Stimulated activated CD4-positive, alpha-beta T cell treated with anti-CD3 and anti-CD28 coated beads, Interleukin-4, amount 100 ng/mL, for 1 hour (primary cell): ENCODE data around the gene ATP6V1F.

Experiments used
- DNase-seq: peaks from one replicate; pipeline ENCODE4 v3.0.0-alpha.2; 2020

ATP6V1F gene

GRCh38 chr7:128835790-128836641 lies 26.6 kb upstream of the ATP6V1F start:
- DNase-seq = no peak

GRCh38 chr7:128836729-128837348 lies 25.8 kb upstream of the ATP6V1F start:
- no peak for DNase-seq

DNA sequence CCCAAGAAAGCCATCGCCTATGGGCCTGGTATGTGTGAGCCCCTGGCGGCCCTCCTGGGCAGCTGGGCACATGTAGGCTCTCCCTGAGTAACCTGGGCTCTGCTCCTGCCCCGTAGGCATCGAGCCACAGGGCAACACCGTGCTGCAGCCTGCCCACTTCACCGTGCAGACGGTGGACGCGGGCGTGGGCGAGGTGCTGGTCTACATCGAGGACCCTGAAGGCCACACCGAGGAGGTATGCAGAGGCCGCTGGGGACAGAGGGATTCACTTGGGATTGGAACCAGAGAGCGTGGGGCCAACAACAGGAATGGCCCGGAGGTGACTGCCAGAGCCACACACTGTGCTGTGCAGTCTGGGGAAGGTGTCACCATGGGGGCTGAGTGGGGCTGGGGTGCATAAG lies 25.1 kb upstream of the ATP6V1F start:
- DNase-seq = no peak

GRCh38 chr7:128838109-128838779 lies 24.4 kb upstream of the ATP6V1F start:
- no peak for DNase-seq

GRCh38 chr7:128838981-128839731 lies 23.5 kb upstream of the ATP6V1F start:
- no peak for DNase-seq

- DNase-seq = no peak
These were observed 22.9 kb upstream of the ATP6V1F start for GRCh38 chr7:128839751-128840177.

GRCh38 chr7:128840326-128841170 lies 22.1 kb upstream of the ATP6V1F start:
- no peak for DNase-seq

GRCh38 chr7:128841171-128841690 lies 21.4 kb upstream of the ATP6V1F start:
- no peak for DNase-seq

DNA sequence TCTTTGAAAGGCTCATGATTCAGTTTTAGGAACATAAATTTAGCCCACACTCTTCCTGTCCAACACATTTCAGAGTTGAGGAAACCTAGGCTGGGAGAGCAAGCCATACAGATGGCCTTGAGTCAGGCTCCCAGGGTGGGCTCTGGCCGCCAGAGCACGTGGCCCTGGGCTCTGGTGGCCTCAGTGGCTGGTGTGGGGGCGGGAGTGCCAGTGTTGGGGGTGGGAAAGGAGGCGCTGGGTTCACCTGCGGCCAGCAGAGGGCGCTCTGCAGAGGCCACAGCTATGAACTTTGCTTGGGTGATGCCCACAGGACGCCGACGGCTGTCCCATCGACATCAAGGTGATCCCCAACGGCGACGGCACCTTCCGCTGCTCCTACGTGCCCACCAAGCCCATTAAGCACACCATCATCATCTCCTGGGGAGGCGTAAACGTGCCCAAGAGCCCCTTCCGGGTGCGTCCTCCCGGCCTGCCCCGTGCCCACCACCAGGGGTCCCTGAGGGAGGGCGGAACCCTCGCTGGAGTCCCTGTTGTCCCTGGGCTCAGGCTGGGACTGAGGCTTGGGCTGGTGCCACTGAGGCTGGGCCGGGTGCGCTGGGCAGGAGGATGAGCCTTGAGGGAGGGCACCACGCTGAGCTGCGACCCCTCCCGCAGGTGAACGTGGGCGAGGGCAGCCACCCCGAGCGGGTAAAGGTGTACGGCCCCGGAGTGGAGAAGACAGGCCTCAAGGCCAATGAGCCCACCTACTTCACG lies 20.6 kb upstream of the ATP6V1F start:
- peak; percentile 62 for DNase-seq

DNA sequence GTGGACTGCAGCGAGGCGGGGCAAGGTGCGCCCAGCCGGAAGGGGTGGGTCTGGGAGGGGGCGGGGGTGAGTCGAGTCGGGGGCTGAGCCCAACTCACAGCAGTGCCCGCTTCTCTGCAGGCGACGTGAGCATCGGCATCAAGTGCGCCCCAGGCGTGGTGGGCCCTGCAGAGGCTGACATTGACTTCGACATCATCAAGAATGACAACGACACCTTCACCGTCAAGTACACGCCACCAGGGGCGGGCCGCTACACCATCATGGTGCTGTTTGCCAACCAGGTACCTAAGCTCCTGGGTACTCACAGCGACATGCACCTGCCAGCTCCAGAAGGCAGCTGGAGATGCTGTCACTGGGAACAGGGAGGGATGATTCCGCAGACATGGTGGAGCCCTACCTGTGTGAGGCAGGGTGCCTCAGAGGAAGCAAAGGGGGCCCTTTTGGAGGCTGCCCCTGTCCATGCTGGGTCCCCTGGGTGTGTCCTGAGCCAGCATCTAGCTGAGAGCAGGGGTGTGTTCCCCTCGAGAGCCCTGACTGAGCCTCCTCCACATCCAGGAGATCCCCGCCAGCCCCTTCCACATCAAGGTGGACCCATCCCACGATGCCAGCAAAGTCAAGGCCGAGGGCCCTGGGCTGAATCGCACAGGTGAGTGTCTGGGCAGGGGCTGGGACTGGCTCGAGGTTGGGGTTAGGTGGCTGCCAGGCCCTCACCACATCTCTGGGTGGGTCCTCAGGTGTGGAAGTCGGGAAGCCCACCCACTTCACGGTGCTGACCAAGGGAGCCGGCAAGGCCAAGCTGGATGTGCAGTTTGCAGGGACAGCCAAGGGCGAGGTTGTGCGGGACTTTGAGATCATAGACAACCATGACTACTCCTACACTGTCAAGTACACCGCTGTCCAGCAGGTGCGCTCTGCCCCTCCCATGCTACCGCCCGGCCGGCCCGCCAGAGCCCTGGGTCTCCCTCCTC lies 19.7 kb upstream of the ATP6V1F start:
- DNase-seq = no peak

- no peak for DNase-seq
These were observed 18.6 kb upstream of the ATP6V1F start for GRCh38 chr7:128843938-128844621.

GRCh38 chr7:128844777-128845311 lies 17.8 kb upstream of the ATP6V1F start:
- DNase-seq = no peak

DNA sequence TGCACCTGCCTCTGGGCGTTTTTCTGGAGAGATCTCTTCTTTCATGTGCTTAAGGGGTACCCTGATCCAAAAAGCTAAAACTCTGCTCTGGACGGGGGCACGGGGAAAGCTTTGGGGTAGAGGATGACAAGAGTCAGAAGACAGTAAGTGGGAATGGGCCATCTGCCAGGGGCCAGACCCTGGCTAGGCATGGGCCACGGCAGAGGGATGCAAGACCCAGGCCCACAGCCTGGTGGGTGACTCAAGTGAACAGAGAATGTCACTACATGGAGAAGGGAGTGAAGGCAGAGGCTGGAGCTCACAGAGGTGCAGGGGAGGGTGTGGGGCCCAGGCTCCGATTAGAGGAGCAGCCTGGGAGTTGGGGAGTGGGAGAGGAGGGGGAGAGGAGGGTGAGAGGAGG lies 17.2 kb upstream of the ATP6V1F start:
- no peak for DNase-seq

DNA sequence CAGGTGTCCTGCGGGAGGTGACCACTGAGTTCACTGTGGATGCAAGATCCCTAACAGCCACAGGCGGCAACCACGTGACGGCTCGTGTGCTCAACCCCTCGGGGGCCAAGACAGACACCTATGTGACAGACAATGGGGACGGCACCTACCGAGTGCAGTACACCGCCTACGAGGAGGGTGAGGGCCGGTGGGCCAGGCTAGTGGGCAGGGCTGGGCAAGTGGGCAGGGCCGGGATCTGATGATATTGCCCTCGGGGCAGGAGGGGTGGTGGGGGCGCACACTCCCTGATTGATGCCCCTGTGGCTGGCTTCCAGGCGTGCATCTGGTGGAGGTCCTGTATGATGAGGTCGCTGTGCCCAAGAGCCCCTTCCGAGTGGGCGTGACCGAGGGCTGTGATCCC lies 16.7 kb upstream of the ATP6V1F start:
- DNase-seq = no peak

- no peak for DNase-seq
These were observed 15.7 kb upstream of the ATP6V1F start for GRCh38 chr7:128846781-128847444.

GRCh38 chr7:128847721-128848211 lies 14.9 kb upstream of the ATP6V1F start:
- no peak for DNase-seq

DNA sequence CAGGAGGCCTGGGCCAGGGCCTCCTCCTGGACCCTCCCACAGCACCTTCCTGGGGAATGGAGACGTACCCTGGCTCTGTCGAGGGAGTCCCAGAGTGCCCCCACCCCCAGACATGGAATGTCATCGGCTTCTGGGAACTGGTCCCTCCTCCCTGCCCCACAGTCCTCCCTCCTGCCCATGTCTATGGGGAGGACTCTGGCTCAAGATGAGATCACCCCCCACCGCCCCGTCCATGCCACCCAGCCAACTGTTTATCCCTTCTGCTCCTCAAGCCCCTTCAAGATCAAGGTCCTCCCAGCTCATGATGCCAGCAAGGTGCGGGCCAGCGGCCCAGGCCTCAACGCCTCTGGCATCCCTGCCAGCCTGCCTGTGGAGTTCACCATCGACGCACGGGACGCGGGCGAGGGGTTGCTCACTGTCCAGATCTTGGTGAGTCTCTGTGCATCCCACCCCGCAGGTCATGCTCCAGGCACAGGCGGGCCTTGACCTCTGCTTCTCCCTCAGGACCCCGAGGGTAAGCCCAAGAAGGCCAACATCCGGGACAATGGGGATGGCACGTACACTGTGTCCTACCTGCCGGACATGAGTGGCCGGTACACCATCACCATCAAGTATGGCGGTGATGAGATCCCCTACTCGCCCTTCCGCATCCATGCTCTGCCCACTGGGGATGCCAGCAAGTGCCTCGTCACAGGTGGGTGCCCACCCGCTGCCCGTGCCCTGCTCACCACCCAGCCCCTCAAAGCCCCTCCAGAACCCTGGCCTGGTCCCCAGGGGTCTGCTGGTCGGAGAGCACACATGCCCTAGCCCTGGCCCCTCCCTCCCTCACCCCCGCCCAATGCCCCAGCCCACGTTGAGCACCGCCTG lies 14.1 kb upstream of the ATP6V1F start:
- no peak for DNase-seq
